ENCODE measurements around the gene ARHGEF12.

The ARHGEF12 gene

DNA sequence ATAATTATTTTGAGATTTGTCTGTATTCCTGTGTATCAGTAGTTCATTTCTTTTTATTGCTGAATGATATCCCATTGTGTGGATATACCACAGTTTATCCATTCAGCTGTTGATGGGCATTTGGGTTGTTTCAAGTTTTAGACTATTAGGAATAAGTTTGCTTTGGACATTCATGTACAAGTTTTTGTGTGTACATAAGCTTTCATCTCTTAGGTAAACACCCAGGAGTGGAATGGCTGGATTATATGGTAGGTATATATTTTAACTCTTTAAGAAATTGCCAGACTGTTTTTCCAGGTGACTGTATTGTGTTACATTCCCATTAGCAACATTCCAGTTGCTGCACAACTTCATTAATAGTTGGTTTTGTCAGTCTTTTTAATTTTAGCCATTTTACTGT is 52.0 kb downstream of the ARHGEF12 start:
- DNase-seq = no peak

GRCh38 chr11:120389693-120390584 is 53.7 kb downstream of the ARHGEF12 start:
- DNase-seq = no peak

DNA sequence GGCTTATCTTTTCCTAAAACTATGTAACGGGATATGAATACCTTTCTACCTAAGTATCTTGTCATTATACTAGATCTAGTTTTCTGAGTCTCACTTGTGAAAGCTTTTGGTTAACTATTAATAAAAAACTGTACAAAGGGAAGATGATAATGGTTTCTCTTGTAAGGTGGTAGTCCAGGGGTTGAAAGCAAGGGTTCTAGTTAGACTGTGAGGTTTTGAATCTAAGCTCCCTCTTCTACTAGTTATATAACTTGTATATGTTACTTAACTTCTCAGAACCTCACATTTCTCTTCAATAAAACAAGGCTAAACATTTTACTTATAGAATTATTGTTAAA is 54.3 kb downstream of the ARHGEF12 start:
- no peak for DNase-seq

GRCh38 chr11:120391292-120391691 is 55.1 kb downstream of the ARHGEF12 start:
- no peak for DNase-seq

- no peak for DNase-seq
Observed at GRCh38 chr11:120391854-120392253, 55.6 kb downstream of the ARHGEF12 start.

DNA sequence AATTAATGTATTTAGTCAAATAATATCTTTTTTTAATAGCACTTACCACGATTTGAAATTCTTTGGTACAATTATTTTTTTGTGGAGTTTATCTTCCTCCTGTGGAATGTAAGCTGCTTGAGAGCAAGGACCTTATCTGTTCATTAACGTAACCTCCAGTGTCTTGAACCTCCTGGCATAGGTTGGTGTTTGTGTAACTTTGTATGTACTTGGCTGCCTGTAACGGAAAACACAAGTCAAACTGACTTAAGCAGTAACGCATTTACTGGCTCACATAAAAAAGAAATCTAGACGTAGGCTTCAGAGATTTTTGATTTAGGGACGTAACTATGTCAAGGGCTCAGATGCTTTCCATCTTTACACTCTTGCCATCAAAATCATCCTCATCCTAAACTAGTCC is 56.1 kb downstream of the ARHGEF12 start:
- DNase-seq = no peak

- no peak for DNase-seq
Observed at GRCh38 chr11:120392793-120393192, 56.6 kb downstream of the ARHGEF12 start.

DNA sequence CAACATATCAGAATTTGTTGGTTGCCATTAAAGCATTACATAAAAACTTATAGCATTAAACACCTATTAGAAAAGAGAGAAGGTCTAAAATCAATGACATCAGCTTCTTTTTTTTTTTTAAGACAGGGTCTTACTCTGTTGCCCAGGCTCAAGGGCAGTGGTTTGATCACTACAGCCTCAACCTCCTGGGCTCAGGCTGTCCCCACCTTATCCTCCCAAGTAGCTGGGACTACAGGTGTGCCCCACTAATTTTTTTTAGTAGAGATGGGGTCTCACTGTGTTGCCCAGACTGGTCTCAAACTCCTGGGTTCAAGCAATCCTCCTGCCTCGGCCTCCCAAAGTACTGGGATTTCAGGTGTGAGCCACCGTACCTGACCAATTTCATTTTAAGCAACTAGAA is 57.9 kb downstream of the ARHGEF12 start:
- DNase-seq = no peak

DNA sequence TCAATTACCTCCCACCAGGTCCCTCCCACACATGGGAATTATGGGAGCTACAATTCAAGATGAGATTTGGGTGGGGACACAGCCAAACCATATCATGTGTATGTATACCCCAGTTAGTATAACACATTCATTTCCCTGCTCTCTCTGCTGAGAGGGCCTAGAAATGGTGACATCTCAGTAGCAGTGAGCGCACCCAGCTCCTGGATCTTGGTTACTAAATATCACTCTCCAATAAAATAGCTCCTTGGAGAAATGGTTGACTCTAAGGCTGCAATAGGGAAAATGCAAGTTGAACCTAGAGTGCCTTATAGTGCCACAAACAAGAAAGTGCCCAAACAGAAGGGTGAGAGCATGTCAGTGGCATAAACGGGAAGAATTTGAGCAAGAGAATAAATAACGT is 59.6 kb downstream of the ARHGEF12 start:
- DNase-seq = no peak

- DNase-seq = no peak
Observed at GRCh38 chr11:120398132-120398531, 61.9 kb downstream of the ARHGEF12 start.

DNA sequence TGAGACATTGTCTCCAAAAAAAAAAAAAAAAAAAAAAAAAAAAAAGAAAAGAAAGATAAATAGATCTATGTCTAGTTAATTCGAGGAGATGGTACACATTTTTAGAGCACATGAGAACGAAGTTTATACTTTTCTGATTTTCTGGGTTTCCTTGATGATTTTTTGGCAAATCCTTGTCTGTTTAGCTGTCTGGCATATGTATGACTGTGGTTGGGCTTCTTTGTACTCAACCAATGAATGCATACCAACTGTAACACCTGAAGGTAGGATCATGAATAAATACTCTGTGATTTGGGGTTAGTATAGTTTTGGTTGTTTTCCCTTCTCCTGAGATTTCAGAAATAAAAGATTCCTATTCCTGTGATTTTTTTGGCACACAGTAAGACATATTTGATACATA is 63.1 kb downstream of the ARHGEF12 start:
- no peak for DNase-seq

DNA sequence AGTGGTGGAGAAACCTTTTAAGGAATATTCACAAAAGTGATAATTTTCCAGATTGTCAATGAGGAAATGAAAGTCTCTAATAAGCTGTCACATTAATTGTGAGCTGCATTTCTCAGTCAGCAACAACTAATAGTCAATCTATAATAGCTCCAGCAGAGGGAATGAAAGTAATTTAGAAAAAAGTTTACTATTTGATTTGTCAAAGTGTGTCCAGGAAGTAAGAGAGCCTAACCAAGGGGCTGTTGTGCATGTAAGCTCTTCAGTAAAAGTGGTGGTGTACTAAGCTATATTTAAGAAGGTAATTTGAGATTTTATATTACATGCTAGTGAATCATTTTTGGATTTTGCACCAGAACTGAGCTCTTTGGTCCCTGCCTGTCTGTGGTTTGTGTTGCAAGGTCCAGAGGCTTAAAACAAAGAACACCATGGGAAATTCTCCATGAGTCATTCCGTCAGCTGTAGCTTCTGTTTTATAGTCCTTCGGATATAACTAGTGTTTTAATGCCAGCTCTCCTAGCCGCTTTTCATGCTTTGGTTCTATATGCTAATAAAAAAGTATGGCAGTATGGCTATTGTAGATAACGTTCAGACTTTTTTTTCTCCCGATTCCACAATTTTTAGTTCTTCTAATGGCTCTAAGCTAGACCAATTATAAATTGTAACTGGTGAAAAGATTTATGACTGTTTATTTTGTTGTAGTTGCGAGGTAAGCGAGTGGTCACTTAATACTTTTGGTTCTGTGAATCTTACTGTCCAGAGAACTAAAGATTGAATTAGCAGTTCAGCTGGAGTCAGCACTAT is 64.6 kb downstream of the ARHGEF12 start:
- no peak for DNase-seq

DNA sequence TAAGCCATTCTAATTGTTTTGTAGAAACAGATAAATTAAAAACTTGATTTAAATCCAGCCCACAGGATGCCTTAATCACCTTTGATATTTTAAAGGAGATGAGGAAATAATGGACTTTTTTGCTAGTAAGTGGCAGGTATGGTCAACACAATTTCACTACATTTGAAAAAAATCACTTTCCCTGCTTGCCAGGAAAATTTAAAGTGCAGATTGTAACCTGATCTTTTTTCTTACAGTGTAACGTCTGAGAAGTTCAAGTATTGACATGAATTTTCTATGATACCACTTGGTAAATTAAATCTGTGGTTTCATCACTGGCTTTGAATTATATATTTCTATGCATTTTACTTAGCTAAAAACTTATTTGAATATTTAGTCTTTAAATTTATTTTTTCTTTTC is 65.3 kb downstream of the ARHGEF12 start:
- no peak for DNase-seq

DNA sequence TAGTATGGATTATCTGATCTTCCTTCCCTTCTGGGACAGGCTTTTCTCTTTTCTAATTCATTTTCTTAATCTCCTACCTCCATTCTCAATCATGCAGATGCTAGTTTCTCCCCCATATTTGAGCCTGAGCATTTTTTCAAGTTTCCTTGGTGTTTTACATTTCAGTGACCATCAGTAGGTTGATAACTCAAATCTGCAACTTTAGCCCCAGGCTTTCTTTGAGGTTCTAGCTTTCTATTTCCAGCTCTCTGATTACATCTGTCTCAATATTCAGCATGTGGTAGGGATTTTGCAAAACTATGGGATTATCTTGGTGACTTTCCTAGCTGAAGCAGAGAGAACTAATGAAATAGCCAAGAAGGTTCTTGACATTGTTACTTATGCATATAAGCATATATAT is 67.8 kb downstream of the ARHGEF12 start:
- no peak for DNase-seq

GRCh38 chr11:120404495-120404894 is 68.3 kb downstream of the ARHGEF12 start:
- DNase-seq = no peak

- DNase-seq = no peak
Observed at GRCh38 chr11:120409655-120410054, 73.4 kb downstream of the ARHGEF12 start.

GRCh38 chr11:120410622-120411380 is 74.6 kb downstream of the ARHGEF12 start:
- DNase-seq = no peak

DNA sequence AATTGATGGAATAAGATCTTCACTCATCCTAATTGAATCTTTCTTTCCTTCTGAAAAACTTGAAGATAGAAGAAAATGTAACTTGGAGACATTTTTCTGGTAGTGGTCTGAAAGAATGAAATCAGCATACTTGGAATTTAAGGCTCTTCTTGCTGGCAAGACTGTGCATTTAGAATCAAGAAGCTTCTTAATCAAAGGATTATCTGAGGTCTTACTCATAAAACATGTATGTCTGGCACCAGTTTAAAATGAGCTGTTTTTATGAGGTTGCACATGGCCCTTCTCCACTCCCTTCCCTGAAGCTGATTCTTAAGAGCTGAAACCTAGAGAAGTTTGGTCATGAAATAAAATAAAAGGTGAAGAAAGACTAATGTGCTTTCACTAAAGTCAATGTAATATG is 77.3 kb downstream of the ARHGEF12 start:
- DNase-seq = no peak

GRCh38 chr11:120420572-120420971 is 84.4 kb downstream of the ARHGEF12 start:
- no peak for DNase-seq

DNA sequence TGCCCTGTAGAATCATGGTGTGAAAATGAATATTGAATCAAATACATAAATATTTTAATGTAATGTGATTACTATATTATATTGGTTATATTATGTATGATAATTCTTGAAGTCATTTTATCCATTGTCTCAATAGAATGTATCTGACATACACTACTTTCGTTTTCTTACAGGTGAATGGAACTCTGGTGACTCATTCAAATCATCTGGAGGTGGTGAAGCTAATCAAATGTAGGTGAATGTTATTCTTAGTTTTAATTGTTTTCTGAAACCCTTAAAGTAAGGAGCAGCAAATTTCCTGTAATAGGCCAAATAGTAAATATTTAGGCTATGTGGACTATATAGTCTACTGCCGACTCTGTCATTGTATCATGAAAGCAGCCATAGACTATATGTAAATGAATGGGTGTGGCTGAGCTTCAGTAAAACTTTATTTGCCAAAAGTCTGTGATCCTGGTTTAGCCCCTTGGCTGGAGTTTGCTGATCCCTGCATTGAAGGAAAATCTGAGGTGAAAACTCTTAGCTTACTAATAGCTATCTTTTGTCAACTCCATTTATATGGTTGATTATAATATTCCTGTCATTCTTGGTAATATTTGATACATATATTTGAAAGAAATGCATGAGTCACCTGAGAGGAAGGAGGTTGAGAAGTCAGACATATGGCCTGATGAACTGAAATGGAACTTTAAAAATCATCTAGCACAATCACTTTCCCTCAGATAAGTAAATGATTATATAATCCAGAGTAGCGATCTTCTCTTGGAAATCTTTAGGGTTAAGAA is 88.2 kb downstream of the ARHGEF12 start:
- DNase-seq = no peak

- no peak for DNase-seq
Observed at GRCh38 chr11:120424970-120425332, 88.7 kb downstream of the ARHGEF12 start.

DNA sequence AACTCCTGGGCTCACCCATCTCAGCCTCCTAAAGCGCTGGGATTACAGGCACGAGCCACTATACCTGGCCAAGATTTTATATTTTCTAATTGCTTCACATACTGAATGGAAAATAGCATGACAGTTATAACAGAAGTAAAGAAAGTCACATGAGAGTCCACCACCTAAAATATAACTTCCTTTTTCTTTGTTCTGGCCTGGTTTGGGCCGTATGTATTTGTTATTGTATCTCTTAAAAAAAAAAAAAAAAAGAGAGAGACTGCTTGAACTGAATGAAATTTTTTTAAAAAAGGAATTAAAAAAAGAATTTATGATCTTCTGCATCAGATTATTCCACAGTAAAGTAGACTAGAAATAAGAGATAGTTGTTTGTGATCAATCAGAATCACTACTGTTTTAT is 89.3 kb downstream of the ARHGEF12 start:
- no peak for DNase-seq

GRCh38 chr11:120430146-120430545 is 93.9 kb downstream of the ARHGEF12 start:
- DNase-seq = no peak

All from NCI-H1694 treated with DMSO at 0.1 percent for 48 hours (cell line).